Kidney epithelial cell (primary cell): ENCODE measurements around the gene GZMM. TPM values are rescaled to one million over a fixed set of nuclear protein-coding genes. Genes with fewer than 3 reads are reported as not detected.

Experiments
- DNase-seq: peaks from one replicate; pipeline ENCODE4 v3.0.0-alpha.2; 2010; ENCODE audit warnings: low read depth
- H3K27me3 ChIP-seq: 2 replicates; pipeline ENCODE4 v1.6.0; 2011; ENCODE audit warnings: low read length; ENCODE audit not compliant: control insufficient read depth, insufficient read depth
- H3K36me3 ChIP-seq: 2 replicates; pipeline ENCODE4 v1.5.1; 2011; ENCODE audit warnings: low read length; ENCODE audit not compliant: control insufficient read depth, insufficient read depth
- H3K4me3 ChIP-seq: 2 replicates; pipeline ENCODE4 v1.5.1; 2011; ENCODE audit warnings: low read depth, mild to moderate bottlenecking, control low read depth, low read length
- CTCF ChIP-seq: IDR thresholded peaks from 2 replicates; pipeline ENCODE4 v1.5.1; 2011; ENCODE audit warnings: mild to moderate bottlenecking, moderate library complexity, low read length, control low read depth, inconsistent platforms; ENCODE audit not compliant: insufficient read depth, poor library complexity, severe bottlenecking
- total RNA-seq: library from RNA; depleted of rRNA; stranded (reverse); fragments of >200 nt; gene quantifications from 2 replicates; pipeline ENCODE4 v1.2.3, GENCODE V29; 2015

GZMM gene
- total RNA-seq, 1 donor from 2014 or later = not detected

GRCh38 chr19:511101-511851 lies 32.6 kb upstream of the GZMM start:
- H3K36me3 ChIP-seq = no peaks in the 10 kb centered on the region
- DNase-seq = no peak
- H3K4me3 ChIP-seq = no peak overlapping the region
- TF ChIP-seq CTCF = no peak
- H3K27me3 ChIP-seq = no peaks in the 10 kb centered on the region

- H3K36me3 ChIP-seq = no peaks in the 10 kb centered on the region
- no peak for TF ChIP-seq CTCF
- DNase-seq = no peak
- no peaks in the 10 kb centered on the region for H3K27me3 ChIP-seq
- no peak overlapping the region for H3K4me3 ChIP-seq
Observed at GRCh38 chr19:512547-513365, 31.1 kb upstream of the GZMM start.

- TF ChIP-seq CTCF = no peak
- no peak for DNase-seq
- no peaks in the 10 kb centered on the region for H3K27me3 ChIP-seq
- H3K36me3 ChIP-seq = no peaks in the 10 kb centered on the region
- H3K4me3 ChIP-seq = no peak overlapping the region
Observed at GRCh38 chr19:513368-514165, 30.3 kb upstream of the GZMM start.

- Histone ChIP-seq H3K4me3 (no peak overlapping the region), H3K27me3 (no peaks in the 10 kb centered on the region), H3K36me3 (no peaks in the 10 kb centered on the region)
- no peak for DNase-seq
- TF ChIP-seq CTCF = no peak
Observed at GRCh38 chr19:514166-514663, 29.6 kb upstream of the GZMM start.

- H3K36me3 ChIP-seq = no peaks in the 10 kb centered on the region
- no peak overlapping the region for H3K4me3 ChIP-seq
- peaks cover 4% of the 10 kb centered on the region for H3K27me3 ChIP-seq
- TF ChIP-seq CTCF = no peak
- DNase-seq = no peak
Observed at GRCh38 chr19:517721-518597, 25.9 kb upstream of the GZMM start.
